ENCODE results near the gene POP7. TPM values are rescaled to one million over a fixed set of nuclear protein-coding genes. Genes with fewer than 3 reads are reported as not detected.
"Not testable (repeated sequence)": the region's sequence is repeated elsewhere in the genome, so short reads cannot be mapped to it uniquely, and the experiment has no call there.

Gene POP7
- total and polyA plus RNA-seq, 9 donors: 11.1 to 29.2 (median 22.2) TPM

GRCh38 chr7:100720671-100721504 lies 15.0 kb downstream of the POP7 start:
- WGBS, 3 donors: 3 to 10% (median 3%) methylated on average over 27 to 56 of the region's 56 CpGs
- Histone ChIP-seq H3K4me3 (peak overlapping the region; percentile 22), H3K27ac (no peak overlapping the region), H3K27me3 (no peaks in the 10 kb centered on the region), H3K9me3 (no peaks in the 10 kb centered on the region), H3K36me3 (no peaks in the 10 kb centered on the region), H3K4me1 (ENCODE audit: insufficient read depth) (peaks cover 2% of the 10 kb centered on the region)
- no peak for DNase-seq
- intact Hi-C loops (cut with DNase I): loop anchor here in 2 of 4 donors (10.0 kb wide), 1 partner anchor 256 kb away; the partner anchor contains the start of gene SPACDR (in 2 of the 2)
- TF ChIP-seq EP300 (IDR thresholded peaks at IDR 0.05) (no peak), POLR2A (IDR thresholded peaks at IDR 0.05) (no peak), CTCF (IDR thresholded peaks at IDR 0.05) (no peak)

- WGBS, 3 donors: 81 to 84% (median 83%) methylated on average over 8 of the region's 8 CpGs
These were observed 15.5 kb downstream of the POP7 start for GRCh38 chr7:100721505-100721812.

GRCh38 chr7:100722480-100723212 lies 16.7 kb downstream of the POP7 start:
- H3K4me1 ChIP-seq (ENCODE audit: insufficient read depth): peaks cover 2% of the 10 kb centered on the region
- no peak overlapping the region for H3K4me3 ChIP-seq
- intact Hi-C loops (cut with DNase I): loop anchor here in 2 of 4 donors (10.0 kb wide), 1 partner anchor 258 kb away; the partner anchor contains the start of gene SPACDR (in 2 of the 2)
- no peak for DNase-seq
- no peak overlapping the region for H3K27ac ChIP-seq
- H3K36me3 ChIP-seq: no peaks in the 10 kb centered on the region
- H3K27me3 ChIP-seq: no peaks in the 10 kb centered on the region
- no peaks in the 10 kb centered on the region for H3K9me3 ChIP-seq
- TF ChIP-seq EP300 (IDR thresholded peaks at IDR 0.05): no peak
- no peak for TF ChIP-seq CTCF (IDR thresholded peaks at IDR 0.05)
- TF ChIP-seq POLR2A (IDR thresholded peaks at IDR 0.05): no peak
- WGBS, 3 donors: 77 to 83% (median 79%) methylated on average over 17 of the region's 17 CpGs

More at GRCh38 chr7:100721505-100721812, 15.5 kb downstream of the POP7 start:
- no peak for TF ChIP-seq CTCF (IDR thresholded peaks at IDR 0.05)
- no peak for TF ChIP-seq POLR2A (IDR thresholded peaks at IDR 0.05)
- no peak for TF ChIP-seq EP300 (IDR thresholded peaks at IDR 0.05)
- no peak overlapping the region for H3K4me3 ChIP-seq
- intact Hi-C loops (cut with DNase I): loop anchor here in 2 of 4 donors (10.0 kb wide), 1 partner anchor 257 kb away; the partner anchor contains the start of gene SPACDR (in 2 of the 2)
- no peak overlapping the region for H3K27ac ChIP-seq
- no peaks in the 10 kb centered on the region for H3K36me3 ChIP-seq
- H3K9me3 ChIP-seq: no peaks in the 10 kb centered on the region
- peaks cover 2% of the 10 kb centered on the region for H3K4me1 ChIP-seq (ENCODE audit: insufficient read depth)
- no peaks in the 10 kb centered on the region for H3K27me3 ChIP-seq
- no peak for DNase-seq

- no peaks in the 10 kb centered on the region for H3K9me3 ChIP-seq
- TF ChIP-seq CTCF (IDR thresholded peaks at IDR 0.05): no peak
- no peak for TF ChIP-seq POLR2A (IDR thresholded peaks at IDR 0.05)
- TF ChIP-seq EP300 (IDR thresholded peaks at IDR 0.05): no peak
- H3K27ac ChIP-seq: no peak overlapping the region
- intact Hi-C loops (cut with DNase I): loop anchor here in 2 of 4 donors (10.0 kb wide), 1 partner anchor 259 kb away; the partner anchor contains the start of gene SPACDR (in 2 of the 2)
- DNase-seq: no peak
- no peaks in the 10 kb centered on the region for H3K27me3 ChIP-seq
- H3K4me3 ChIP-seq: no peak overlapping the region
- H3K4me1 ChIP-seq (ENCODE audit: insufficient read depth): peaks cover 2% of the 10 kb centered on the region
- H3K36me3 ChIP-seq: no peaks in the 10 kb centered on the region
- WGBS, 3 donors: 78 to 83% (median 79%) methylated on average over 16 of the region's 16 CpGs
These were observed 17.9 kb downstream of the POP7 start for GRCh38 chr7:100723732-100724275.

GRCh38 chr7:100724364-100724763 lies 18.4 kb downstream of the POP7 start:
- not testable (repeated sequence) for H3K27me3 ChIP-seq; H3K9me3 ChIP-seq; H3K36me3 ChIP-seq; H3K27ac ChIP-seq; DNase-seq; H3K4me1 ChIP-seq (ENCODE audit: insufficient read depth); H3K4me3 ChIP-seq
- intact Hi-C loops (cut with DNase I): loop anchor here in 2 of 4 donors (10.0 kb wide), 1 partner anchor 260 kb away; the partner anchor contains the start of gene SPACDR (in 2 of the 2)
- 83 to 92% (median 89%) methylated on average over 2 of the region's 2 CpGs for WGBS, 3 donors
